HepG2 (cell line): Measurements from ENCODE around the gene WDR82. TPM values are rescaled to one million over a fixed set of nuclear protein-coding genes. Genes with fewer than 3 reads are reported as not detected.

Experiments
- AHR ChIP-seq: IDR thresholded peaks from 2 replicates; pipeline ENCODE4 v1.6.1; 2018; ENCODE audit warnings: missing genetic modification reagents, missing compliant biosample characterization
- CCDC6 ChIP-seq: sonication (generic); formaldehyde crosslinking; IDR thresholded peaks from 2 replicates; pipeline ENCODE4 v1.8.1; 2022; ENCODE audit warnings: mild to moderate bottlenecking, missing genetic modification reagents, moderate library complexity
- E2F1 ChIP-seq: sonication (generic); formaldehyde crosslinking; IDR thresholded peaks from 2 replicates; pipeline ENCODE4 v1.5.0; 2020; ENCODE audit warnings: missing genetic modification reagents
- ELF3 ChIP-seq: IDR thresholded peaks from 2 replicates; pipeline ENCODE4 v1.6.1; 2016; ENCODE audit warnings: missing genetic modification reagents, missing compliant biosample characterization
- FIP1L1 ChIP-seq: fragments of 200-400 bp; formaldehyde crosslinking; IDR thresholded peaks from 2 replicates; pipeline ENCODE4 v1.6.1; 2018; ENCODE audit warnings: low read depth, mild to moderate bottlenecking, low read length, moderate library complexity, borderline replicate concordance; ENCODE audit not compliant: insufficient read depth
- GABPB1 ChIP-seq: IDR thresholded peaks from 2 replicates; pipeline ENCODE4 v1.6.1; 2016; ENCODE audit warnings: mild to moderate bottlenecking, missing genetic modification reagents, moderate library complexity, missing compliant biosample characterization
- HNRNPL ChIP-seq: fragments of 200-400 bp; formaldehyde crosslinking; IDR thresholded peaks from 2 replicates; pipeline ENCODE4 v1.6.1; 2017; ENCODE audit warnings: mild to moderate bottlenecking, low read depth, low read length
- JUND ChIP-seq: sonication (generic); formaldehyde crosslinking; IDR thresholded peaks from 2 replicates; pipeline ENCODE4 v1.8.0; 2022; ENCODE audit warnings: mild to moderate bottlenecking, missing genetic modification reagents
- KDM2A ChIP-seq: sonication (generic); formaldehyde crosslinking; IDR thresholded peaks from 2 replicates; pipeline ENCODE4 v1.4.0; 2020; ENCODE audit warnings: low read depth, missing genetic modification reagents, borderline replicate concordance
- KMT2A ChIP-seq: sonication (generic); formaldehyde crosslinking; IDR thresholded peaks from 2 replicates; pipeline ENCODE4 v1.4.0; 2020; ENCODE audit warnings: missing genetic modification reagents
- MEIS2 ChIP-seq: sonication (generic); formaldehyde crosslinking; IDR thresholded peaks from 2 replicates; pipeline ENCODE4 v1.9.0; 2021; ENCODE audit warnings: mild to moderate bottlenecking, missing genetic modification reagents
- PAWR ChIP-seq: sonication (generic); formaldehyde crosslinking; IDR thresholded peaks from 2 replicates; pipeline ENCODE4 v1.4.0; 2020; ENCODE audit warnings: missing genetic modification reagents, mild to moderate bottlenecking, borderline replicate concordance
- PRDM15 ChIP-seq: sonication (generic); formaldehyde crosslinking; IDR thresholded peaks from 2 replicates; pipeline ENCODE4 v1.4.0; 2020; ENCODE audit warnings: missing genetic modification reagents
- RBM22 ChIP-seq: fragments of 200-400 bp; formaldehyde crosslinking; optimal IDR thresholded peaks from 2 replicates; pipeline ENCODE3; 2017; ENCODE audit warnings: mild to moderate bottlenecking, low read length, moderate library complexity
- SNAPC2 ChIP-seq: sonication (generic); formaldehyde crosslinking; IDR thresholded peaks from 2 replicates; pipeline ENCODE4 v1.8.1; 2022; ENCODE audit warnings: mild to moderate bottlenecking, missing genetic modification reagents
- SRY ChIP-seq: sonication (generic); formaldehyde crosslinking; IDR thresholded peaks from 2 replicates; pipeline ENCODE4 v1.8.0; 2022; ENCODE audit warnings: mild to moderate bottlenecking, missing genetic modification reagents
- TOE1 ChIP-seq: sonication (generic); formaldehyde crosslinking; IDR thresholded peaks from 2 replicates; pipeline ENCODE4 v1.4.0; 2020; ENCODE audit warnings: mild to moderate bottlenecking, missing genetic modification reagents
- ZNF431 ChIP-seq: sonication (generic); formaldehyde crosslinking; IDR thresholded peaks from 2 replicates; pipeline ENCODE4 v1.9.0; 2022; ENCODE audit warnings: missing genetic modification reagents, low read depth, mild to moderate bottlenecking, borderline replicate concordance
- ZNF460 ChIP-seq: sonication (generic); formaldehyde crosslinking; IDR thresholded peaks from 2 replicates; pipeline ENCODE4 v1.5.1; 2020; ENCODE audit warnings: missing genetic modification reagents, mild to moderate bottlenecking, borderline replicate concordance
- ZNF503 ChIP-seq: sonication (generic); formaldehyde crosslinking; IDR thresholded peaks from 2 replicates; pipeline ENCODE4 v1.4.0; 2020; ENCODE audit warnings: missing genetic modification reagents
- ZNF543 ChIP-seq: sonication (generic); formaldehyde crosslinking; IDR thresholded peaks from 2 replicates; pipeline ENCODE4 v1.4.0; 2020; ENCODE audit warnings: mild to moderate bottlenecking, missing genetic modification reagents
- ZNF563 ChIP-seq: sonication (generic); formaldehyde crosslinking; IDR thresholded peaks from 2 replicates; pipeline ENCODE4 v1.8.0; 2022; ENCODE audit warnings: mild to moderate bottlenecking, moderate library complexity, missing genetic modification reagents
- ZSCAN5A ChIP-seq: sonication (generic); formaldehyde crosslinking; IDR thresholded peaks from 2 replicates; pipeline ENCODE4 v1.8.0; 2022; ENCODE audit warnings: mild to moderate bottlenecking, missing genetic modification reagents, borderline replicate concordance
- polyA plus RNA-seq, 8 experiments: library from polyadenylated mRNA; depleted of rRNA in 3 of 8; stranded (reverse) in 7 of 8; unstranded in 1 of 8; fragments of >200 nt; fragmentation: Illumina TruSeq in 4 of 8; extraction: Trizol in 4 of 8; gene quantifications; 2 replicates each; pipeline versions ENCODE4 v1.2.1 to v1.2.3, GENCODE V29; 2011 to 2016; ENCODE audit warnings: low read depth in 4 of 8, missing spikeins in 1 of 8, mixed read lengths in 1 of 8; ENCODE audit not compliant: insufficient read depth in 1 of 8
- total RNA-seq, 5 experiments: library from RNA; depleted of rRNA; stranded (reverse); fragments of >200 nt; fragmentation: Illumina TruSeq; extraction: Trizol; gene quantifications; 2 replicates each; pipeline ENCODE4 v1.2.3, GENCODE V29; 2016; ENCODE audit warnings: low read depth in 1 of 5

The WDR82 gene
- total and polyA plus RNA-seq, 2 of the 13 experiments (the other 11 are each of a cell fraction or from before 2014, with no cell fraction given) = 39.1 to 59.5 TPM

GRCh38 chr3:52237657-52238172 lies 40.7 kb downstream of the WDR82 start (continued):
- TF ChIP-seq ZNF503 = 0 out of 2 replicates have a peak, but pooled peaks have one; percentile 0
- no peak for TF ChIP-seq CCDC6 (CRISPR knock-in tag)
- TF ChIP-seq JUND (CRISPR knock-in tag) = no peak
- TF ChIP-seq TOE1 = no peak
- peak; percentile 23; the same call in 1 of the 2 replicates for TF ChIP-seq GABPB1
- no peak for TF ChIP-seq KMT2A (CRISPR knock-in tag)
- TF ChIP-seq SNAPC2 = 0 out of 2 replicates have a peak, but pooled peaks have one; percentile 6
- TF ChIP-seq RBM22 = no peak
- 0 out of 2 replicates have a peak, but pooled peaks have one; percentile 2 for TF ChIP-seq FIP1L1
- no peak for TF ChIP-seq ZNF431 (CRISPR knock-in tag)
- no peak for TF ChIP-seq ZNF460 (CRISPR knock-in tag)
- no peak; the same call in 1 of the 2 replicates for TF ChIP-seq KDM2A (CRISPR knock-in tag)
- TF ChIP-seq PRDM15 (CRISPR knock-in tag) = no peak
- TF ChIP-seq AHR (CRISPR knock-in tag) = no peak
- no peak for TF ChIP-seq PAWR
- peak; percentile 13; the same call in 1 of the 2 replicates for TF ChIP-seq ZNF563 (CRISPR knock-in tag)
- TF ChIP-seq HNRNPL = 0 out of 2 replicates have a peak, but pooled peaks have one; percentile 41
- TF ChIP-seq ZNF543 (CRISPR knock-in tag) = 0 out of 2 replicates have a peak, but pooled peaks have one; percentile 48
- no peak for TF ChIP-seq E2F1 (CRISPR knock-in tag)
- no peak for TF ChIP-seq ELF3 (CRISPR knock-in tag)
- TF ChIP-seq SRY = 0 out of 2 replicates have a peak, but pooled peaks have one; percentile 34
- TF ChIP-seq ZSCAN5A (CRISPR knock-in tag) = no peak
- 0 out of 2 replicates have a peak, but pooled peaks have one; percentile 14 for TF ChIP-seq MEIS2 (CRISPR knock-in tag)
